HCEC 1CT (cell line): ENCODE data around the gene HSP90AA1.
A peak's percentile ranks its signal among the peaks of the same experiment; 100 is the strongest.
"Not testable (repeated sequence)": the region's sequence is repeated elsewhere in the genome, so short reads cannot be mapped to it uniquely, and the experiment has no call there.

Experiments
- DNase-seq: peaks from one replicate; pipeline ENCODE4 v3.0.0-alpha.2; 2017

HSP90AA1 gene

DNA sequence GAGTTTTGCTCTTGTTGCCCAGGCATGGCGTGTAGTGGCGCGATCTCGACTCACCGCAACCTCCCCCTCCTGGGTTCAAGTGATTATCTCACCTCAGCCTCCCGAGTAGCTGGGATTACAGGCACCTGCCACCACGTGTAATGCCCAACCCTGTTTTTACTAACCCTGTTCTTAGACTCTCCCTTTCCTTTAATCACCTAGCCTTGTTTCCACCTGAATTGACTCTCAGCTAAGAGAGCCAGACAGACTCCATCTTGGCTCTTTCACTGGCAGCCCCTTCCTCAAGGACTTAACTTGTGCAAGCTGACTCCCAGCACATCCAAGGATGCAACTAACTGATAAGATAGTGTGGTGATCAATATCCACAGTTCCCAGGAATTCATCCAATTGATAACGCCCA, 22.3 kb downstream of the HSP90AA1 start:
- not testable (repeated sequence) for DNase-seq

DNA sequence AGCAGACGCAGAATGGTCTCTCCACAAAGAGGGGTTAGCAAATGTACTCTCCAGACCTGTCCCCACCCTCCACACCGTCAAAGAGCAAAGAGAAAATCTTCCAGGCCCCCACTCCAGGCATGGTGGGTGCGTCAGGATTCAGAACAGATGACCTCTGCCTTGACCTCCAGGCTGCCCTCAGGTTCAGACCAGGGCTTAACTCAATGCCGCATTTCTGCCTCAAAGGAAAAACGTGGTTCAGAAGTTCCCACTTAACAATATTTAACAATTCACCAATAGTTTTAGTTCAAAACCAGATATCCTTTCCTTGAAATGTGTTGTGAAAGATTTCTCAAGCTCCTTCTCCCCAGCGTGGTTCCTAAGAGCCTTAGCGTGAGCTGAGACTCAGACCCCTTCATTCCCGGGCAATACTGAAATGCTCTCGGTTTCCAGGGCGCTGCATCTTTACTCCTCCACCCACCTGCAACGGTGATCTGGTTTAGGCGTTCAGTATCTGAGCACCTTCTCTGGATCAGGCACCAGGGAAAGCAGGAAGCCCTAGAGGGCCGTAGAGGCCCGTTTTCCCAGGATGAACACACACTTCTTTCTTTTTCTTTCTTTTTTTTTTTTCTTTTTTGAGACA, 22.9 kb downstream of the HSP90AA1 start:
- DNase-seq: no peak

DNA sequence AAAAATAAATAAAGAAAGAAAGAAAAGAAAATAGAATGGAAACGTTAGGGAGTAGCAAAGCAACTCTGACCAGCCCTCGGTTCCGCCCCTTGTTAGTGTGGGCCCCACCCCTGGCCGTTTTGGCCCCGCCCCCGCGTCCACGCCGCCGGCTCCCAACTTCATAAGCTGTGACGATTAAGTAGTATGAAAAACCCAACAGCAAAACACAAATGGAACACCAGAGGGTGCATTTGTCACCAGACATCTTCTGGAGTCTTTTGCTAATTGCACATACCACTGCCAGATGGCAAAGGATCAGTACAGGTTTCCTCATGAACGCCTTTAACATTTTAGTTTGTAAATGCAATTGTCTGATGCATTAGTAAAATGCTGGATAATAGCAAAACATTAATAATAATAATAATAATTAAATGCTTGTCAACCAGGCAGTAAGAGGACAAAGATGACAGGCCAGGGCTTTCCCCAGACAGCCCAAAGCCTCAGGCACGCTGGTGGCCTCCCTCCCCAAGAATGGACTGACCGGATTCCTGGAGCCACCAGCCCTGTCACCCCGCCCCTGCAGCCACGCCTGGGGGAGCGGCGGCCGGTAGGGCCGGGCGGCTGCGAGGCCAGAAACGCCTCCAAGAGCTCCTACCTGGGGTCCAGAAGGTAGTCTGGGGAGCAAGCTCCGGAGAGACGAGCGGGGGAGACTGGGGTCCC, 23.6 kb downstream of the HSP90AA1 start:
- DNase-seq: peak; percentile 79

DNA sequence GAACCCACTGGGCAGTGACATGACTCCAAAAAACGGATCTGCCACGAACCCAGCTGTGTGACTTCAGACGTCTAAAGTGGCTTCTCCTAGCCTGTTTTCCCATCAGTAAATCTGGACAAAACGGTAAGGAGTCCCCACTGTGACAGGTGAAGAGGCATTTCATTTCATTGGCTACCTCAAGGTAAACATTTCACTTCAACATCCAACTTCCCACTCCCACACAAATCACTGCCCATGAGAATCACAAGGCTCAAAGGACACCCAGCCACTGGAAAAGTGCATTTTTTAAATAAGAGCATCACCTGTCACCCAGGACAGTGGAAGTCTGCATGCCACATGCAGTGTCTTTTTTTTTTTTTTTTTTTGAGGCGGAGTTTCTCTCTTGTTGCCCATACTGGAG, 27.9 kb downstream of the HSP90AA1 start:
- DNase-seq: no peak

DNA sequence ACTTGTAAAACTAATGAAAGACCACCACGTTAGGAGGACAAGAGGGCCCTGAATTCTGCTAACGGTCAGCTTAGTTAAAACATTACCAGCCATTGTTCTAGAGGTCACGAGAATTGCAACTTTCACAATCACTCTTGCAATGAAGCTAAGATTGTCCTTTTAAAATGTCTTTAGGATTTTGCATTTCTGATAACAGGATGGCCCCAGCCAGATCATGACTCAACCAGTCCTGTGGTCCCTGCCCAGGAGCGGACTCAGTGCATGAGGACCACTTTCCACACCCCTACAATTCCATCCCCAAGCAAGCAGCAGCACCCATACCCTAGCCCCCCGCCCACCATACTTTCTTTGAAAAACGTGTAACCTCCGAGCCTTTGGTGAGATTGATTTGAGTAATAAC, 28.7 kb downstream of the HSP90AA1 start:
- no peak for DNase-seq

DNA sequence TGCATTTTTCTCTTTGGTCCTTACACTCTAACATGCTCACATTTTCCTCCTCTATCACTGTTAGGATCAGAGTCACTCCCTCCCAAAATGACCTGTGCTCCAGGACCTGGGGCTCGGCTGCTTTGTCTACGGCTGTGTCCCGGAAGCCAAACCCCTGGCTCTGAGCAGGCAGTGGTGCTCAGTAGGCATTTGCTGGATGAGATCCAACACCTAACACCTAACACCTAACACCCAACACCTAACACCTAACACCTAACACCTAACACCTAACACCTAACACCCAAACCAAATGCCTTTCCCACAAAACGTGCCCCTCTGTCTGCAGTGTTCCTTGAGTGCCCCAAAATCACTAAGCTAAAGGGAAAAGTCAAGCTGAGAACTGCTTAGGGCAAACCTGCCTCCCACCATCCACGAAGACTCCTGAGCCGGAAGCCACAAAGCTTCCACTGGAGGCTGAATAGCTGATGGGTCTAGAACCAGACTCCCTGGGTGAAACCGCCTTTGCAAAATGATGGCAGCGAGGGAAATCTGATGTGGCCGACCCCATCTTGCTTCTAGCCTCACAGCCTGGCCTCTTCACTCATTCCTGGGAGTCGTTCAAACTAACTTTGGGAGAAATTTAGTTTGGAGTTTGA, 29.2 kb downstream of the HSP90AA1 start:
- no peak for DNase-seq

DNA sequence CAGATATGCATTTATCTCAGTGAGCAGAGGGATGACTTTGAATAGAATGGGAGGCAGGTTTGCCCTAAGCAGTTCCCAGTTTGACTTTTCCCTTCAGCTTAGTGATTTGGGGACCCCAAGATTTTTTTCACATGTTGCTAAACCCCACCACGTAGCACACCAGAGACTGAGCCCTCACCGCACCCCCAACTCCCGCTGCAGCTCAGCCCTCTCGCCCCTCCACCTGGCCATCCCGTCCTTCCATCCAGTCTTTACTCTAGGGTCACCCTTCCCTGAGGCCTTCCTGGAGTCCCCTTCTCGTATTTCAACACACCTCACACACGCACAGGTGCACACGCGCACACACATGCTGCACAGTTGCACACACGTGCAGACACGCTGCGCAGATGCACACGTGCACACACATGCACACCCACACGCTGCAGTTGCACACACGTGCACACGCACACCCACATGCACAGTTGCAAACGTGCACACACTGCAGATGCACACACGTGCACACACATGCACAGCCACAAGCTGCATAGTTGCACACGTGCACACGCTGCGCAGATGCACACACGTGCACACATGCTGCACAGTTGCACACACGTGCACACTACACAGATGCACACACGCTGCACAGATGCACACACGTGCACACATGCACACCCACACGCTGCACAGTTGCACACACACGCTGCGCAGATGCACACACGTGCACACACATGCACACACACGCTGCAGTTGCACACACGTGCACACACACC, 30.0 kb downstream of the HSP90AA1 start:
- no peak for DNase-seq

DNA sequence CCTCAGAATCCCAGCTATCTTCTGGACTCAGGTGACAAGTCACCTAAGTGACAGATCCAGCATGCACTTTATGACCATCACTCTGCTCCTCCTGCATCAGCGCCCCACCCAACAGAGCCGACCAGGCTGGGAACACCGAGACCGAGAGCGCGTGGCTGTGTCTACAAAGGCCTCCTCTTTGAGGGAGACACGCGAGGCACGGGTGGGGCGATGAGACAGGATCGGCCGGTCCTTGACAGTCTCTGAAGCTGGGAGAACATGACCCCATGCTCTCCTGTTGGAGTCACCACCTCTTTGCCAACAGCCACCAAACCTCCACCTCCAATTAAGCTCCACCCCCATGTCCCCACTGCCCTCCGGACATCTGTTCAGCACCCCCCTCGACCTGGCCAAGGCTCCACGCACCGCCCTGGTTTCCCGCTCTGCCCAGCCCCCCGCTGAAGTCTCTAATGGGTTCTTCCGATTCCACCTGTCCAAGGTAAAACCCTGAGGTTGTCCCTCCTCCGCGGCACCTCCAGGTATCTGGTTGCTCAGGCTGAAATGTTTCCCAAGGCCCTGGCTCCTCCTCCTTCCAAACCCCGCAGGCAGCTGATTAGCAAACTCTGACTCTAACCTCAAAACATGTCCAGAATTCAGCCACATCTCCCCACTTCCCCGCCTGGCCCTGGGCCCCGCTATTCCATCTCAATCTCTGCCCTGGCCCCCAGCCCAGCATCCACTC, 31.5 kb downstream of the HSP90AA1 start:
- DNase-seq: peak; percentile 39

DNA sequence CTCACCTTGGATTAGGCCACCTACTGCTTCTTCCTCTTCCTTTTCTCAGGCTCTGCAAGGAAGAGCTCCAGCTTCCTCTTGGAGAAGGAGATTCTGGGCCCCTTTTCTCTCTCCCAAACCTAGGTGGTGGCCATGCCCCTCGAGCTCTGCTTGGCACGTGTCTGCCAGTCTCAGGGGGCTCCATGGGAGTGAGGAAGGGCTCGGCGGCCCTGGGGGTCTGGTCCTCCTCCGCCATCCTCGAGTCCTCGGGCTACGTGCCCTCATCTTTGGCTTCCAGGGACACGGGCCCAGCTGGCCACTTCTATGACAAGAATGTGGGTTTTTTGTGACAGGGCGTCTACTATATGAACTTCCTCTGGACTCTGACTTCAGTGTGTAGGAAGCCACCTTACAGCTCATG, 34.3 kb downstream of the HSP90AA1 start:
- no peak for DNase-seq

DNA sequence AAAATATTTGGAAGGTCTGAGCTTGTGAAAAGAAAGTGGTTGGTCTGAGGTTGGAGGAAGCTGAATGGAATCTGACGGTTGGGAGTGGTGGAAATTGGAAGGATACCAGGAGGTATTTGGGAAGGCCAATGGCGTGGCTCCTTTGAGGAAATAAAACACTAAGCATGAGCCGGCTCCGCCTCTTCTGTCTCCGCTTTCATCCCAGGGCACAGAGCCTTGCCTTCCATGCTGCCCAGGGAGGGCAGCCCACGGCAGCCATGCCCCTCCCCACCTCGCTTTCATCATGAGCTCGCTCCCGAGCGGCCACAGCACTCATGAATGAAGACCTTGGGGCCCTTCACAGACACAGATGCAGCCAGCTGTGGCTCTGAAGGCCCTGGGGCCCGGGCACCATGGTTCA, 36.2 kb downstream of the HSP90AA1 start:
- no peak for DNase-seq

DNA sequence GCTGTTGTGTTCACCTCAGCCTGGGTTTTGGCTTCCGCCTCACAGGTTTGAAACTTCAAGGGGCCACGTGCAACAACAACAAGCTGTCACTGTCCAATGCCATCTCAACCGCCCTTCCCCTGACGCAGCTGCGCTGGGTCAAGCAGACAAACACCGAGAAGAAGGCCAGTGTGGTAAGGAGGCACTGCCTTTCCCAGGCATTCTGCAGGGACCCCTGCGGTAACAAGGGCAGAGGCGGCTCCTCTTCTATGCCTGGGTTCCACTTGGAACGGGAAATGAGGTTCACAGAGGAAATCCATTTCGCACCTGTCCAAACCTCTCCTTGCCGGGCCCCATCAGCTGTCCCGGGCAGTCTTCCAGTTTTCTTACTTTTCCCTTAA, 36.8 kb downstream of the HSP90AA1 start:
- no peak for DNase-seq

DNA sequence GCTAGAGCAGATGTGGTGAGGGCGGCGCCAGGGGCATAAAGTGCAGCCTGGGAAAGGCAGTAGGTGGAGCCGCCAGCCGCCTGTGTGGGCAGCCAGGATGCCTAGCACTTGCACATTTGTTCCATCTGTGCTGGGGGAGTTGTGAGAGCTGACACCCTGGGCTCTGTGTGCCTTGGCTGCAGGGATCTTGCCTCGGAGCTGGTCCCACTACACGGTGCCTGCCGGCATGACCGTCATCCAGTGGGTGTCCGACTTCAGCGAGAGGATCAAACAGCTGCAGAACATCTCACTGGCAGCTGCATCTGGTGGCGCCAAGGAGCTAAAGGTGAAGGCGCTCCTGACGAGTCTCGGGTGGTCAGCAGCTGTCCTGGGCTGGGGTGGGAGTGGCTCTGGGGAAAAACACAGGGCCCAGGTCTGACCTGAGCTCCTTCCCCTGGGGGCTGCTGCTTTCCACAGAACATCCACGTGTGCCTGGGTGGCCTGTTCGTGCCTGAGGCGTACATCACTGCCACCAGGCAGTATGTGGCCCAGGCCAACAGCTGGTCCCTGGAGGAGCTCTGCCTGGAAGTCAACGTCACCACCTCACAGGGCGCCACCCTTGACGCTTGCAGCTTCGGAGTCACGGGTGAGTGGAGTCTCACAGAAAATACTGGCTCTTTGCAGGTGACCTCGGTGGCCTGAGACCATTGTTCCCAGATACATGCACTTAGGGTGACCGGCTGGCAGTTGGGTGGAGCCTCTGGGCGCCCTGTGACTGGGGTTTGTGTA, 37.4 kb downstream of the HSP90AA1 start:
- DNase-seq: no peak

DNA sequence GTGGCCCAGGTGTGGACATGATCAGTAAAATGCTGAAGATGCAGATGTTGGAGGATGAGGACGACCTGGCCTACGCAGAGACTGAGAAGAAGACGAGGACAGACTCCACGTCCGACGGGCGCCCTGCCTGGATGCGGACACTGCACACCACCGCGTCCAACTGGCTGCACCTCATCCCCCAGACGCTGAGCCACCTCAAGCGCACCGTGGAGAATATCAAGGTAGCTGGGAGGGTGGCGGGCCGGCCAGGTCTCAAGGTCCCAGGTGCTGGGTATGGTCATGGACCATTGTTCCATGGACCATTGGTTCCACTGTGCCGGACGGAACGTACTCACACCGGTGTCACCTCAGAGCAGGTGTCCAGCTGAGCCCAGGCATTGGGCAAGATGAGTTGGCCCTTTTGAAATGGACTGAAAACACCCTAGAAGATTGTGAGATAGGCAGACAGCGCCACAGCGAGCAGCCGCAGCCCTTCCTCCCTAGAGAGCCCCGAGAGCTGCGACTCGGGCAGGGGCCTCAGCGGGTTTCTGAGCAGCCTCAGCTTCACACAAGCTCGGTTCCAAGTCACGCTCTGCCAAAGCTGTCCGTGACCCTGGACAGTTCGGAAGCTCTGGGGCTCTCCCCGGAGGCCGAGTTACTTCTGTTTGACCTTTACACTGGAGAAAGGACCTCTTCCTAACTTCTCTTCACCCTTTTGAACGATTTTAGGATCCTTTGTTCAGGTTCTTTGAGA, 38.9 kb downstream of the HSP90AA1 start:
- no peak for DNase-seq

DNA sequence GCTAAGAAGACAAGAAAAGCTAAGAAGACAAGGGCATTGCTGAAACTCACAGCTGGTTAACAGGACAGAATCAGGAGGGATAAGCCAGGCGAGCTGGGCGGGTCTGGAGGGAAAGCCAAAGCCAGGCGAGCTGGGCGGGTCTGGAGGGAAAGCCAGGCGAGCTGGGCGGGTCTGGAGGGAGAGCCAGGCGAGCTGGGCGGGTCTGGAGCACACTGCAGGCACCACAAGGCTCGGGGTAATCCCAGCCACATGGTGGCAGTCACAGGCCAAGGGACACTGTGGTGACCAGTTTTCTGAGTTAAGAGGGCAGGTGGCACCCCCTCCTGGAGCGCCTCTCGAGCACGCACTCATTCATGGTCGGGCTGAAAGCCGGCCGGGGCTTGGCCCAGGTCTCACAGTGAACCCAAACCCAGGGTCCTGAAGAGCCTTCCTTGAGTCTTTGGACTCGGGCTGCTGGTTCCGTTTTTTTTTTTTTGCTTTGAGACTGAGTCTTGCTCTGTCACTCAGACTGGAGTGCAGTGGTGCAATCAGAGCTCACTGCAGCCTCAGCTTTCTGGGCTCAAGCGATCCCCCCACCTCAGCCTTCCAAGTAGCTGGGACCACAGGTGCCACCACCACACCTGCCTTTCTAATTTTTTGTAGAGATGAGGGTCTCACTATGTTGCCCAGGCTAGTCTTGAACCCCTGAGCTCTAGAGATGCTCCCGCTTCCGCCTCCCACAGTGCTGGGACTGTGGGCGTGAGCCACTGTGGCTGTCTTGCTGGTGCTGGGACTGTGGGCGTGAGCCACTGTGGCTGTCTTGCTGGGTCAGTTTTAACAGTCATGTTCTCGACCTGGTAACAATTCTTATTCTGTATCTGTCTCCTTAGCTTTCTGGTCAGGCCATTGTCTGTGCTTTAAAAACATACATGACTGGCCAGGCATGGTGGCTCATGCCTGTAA, 40.2 kb downstream of the HSP90AA1 start:
- no peak for DNase-seq

DNA sequence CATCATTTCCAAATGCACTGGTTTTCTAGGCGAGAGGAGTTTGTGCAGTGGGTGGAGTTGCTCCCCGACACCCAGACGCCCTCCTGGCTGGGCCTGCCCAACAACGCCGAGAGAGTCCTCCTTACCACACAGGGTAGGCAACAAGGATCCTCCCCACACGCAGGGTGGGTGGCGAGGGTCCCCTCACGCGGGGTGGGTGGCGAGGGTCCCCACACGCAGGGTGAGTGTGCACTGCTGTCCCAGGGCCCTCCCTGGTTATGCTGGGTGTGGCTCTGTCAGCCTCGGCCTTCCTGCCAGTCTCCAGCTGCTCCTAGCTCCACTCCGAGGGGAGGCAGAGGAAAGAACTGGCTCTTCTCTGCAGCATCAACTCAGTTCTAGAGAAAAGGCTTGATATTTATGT, 42.3 kb downstream of the HSP90AA1 start:
- DNase-seq: no peak

DNA sequence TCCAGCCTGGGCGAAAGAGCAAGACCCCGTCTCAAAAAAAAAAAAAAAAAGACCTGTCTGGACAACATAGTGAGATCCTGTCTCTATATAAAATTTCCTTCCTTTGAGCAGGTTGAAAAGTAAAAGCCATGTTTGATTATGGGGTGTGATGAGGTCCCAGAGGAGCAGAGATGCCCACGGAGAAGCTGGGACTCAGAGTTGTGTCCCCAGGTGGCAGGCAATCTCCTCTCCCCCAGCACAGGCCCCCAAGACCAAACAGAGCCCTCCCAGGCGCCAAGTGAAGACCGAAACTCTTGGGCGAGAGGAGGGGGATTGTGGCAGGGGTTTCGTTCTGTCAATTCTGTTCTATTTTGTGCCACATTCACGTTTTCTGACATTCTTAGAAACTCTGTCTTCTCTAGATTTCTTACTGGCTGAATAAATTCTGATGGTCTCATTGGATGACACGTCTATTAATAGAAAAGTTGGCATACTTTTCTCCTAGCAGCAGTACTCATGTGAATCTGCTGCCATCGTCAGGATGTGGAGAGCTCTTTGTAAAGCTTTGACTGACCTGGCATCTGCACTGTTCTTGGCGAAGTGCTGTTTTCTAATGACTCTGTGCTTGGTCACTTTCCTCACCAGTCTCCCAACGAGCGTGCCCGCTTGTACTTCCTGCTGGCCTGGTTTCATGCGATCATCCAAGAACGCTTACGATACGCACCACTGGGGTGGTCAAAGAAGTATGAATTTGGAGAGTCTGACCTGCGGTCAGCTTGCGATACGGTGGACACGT, 43.4 kb downstream of the HSP90AA1 start:
- no peak for DNase-seq

DNA sequence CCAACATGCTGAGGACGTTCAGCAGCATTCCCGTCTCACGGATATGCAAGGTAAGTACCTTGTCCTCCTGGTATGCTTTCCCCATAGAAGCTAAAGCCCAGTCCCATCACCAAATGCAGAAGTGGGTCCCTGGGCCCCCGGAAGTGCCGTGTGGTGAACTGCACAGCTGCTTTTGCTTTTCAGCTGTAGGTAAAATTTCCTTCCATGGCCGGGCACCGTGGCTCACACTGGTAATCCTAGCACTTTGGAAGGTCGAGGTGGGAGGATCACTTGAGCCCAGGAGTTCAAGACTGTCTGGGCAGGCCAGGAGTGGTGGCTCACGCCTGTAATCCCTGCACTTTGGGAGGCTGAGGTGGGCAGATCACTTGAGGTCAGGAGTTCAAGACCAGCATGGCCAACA, 44.1 kb downstream of the HSP90AA1 start:
- DNase-seq: no peak

DNA sequence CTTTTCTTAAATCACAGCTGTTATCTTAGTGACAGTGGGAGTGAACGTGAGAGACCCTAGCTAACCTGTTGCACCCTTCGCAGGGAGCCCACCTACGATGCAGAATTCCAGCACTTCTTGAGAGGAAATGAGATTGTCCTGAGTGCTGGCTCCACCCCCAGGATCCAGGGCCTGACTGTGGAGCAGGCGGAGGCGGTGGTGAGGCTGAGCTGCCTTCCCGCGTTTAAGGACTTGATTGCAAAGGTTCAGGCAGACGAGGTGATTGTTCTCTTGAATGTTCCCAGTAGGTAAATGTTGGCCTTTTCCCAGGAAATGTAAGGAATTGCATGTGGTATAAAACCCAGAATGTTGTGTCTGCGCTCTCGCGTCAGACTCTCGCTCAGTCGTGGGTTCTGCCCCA, 46.7 kb downstream of the HSP90AA1 start:
- no peak for DNase-seq

DNA sequence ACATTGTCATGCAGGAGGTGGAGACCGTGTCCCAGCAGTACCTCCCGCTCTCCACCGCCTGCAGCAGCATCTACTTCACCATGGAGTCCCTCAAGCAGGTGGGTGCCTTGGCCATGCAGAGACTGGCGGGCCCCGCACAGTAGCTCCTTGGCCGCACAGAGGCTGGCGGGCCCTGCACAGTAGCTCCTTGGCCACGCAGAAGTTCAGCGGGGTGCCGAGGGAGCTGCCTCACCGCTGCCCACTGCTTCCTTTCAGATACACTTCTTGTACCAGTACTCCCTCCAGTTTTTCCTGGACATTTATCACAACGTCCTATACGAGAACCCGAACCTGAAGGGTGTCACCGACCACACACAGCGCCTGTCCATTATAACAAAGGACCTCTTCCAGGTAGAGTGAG, 47.7 kb downstream of the HSP90AA1 start:
- DNase-seq: no peak

DNA sequence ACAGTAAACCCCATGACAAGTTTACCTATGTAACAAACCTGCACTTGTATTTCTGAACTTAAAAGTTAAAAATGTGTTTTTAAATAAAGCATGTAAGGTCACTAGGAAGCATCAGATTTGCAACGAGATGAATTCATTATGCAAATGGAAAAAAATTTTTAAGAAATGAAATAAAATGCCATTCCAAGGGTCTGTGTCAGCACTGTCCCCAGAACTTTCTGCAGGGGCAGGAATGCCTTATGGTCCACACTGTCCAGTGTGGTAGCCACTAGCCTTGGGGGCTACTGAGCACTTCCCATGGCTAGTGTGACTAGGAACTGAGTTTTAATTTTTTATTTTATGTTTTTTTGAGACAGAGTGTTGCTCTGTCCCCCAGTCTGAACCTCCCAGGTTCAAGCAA, 49.2 kb downstream of the HSP90AA1 start:
- no peak for DNase-seq
